HepG2 (cell line): Measurements from ENCODE around the gene SPTBN4. TPM values are rescaled to one million over a fixed set of nuclear protein-coding genes. Genes with fewer than 3 reads are reported as not detected.

Source experiments
- DPF2 ChIP-seq: sonication (generic); formaldehyde crosslinking; IDR thresholded peaks from 2 replicates; pipeline ENCODE4 v1.4.0; 2020; ENCODE audit warnings: mild to moderate bottlenecking, low read depth, missing genetic modification reagents, borderline replicate concordance
- HES4 ChIP-seq: sonication (generic); formaldehyde crosslinking; IDR thresholded peaks from 2 replicates; pipeline ENCODE4 v1.9.0; 2021; ENCODE audit warnings: mild to moderate bottlenecking, missing genetic modification reagents, borderline replicate concordance
- HNF1A ChIP-seq, 2 experiments: sonication (generic) in 1 of 2; formaldehyde crosslinking in 1 of 2; IDR thresholded peaks; 2 replicates each; pipeline versions ENCODE4 v1.4.0 to v1.6.1; 2016 to 2020; ENCODE audit warnings: borderline replicate concordance in 1 of 2, low read depth in 1 of 2, mild to moderate bottlenecking in 1 of 2, missing genetic modification reagents in 1 of 2
- IRF2 ChIP-seq: IDR thresholded peaks from 2 replicates; pipeline ENCODE4 v1.6.1; 2018; ENCODE audit warnings: missing genetic modification reagents, missing compliant biosample characterization
- JUND ChIP-seq: sonication (generic); formaldehyde crosslinking; IDR thresholded peaks from 2 replicates; pipeline ENCODE4 v1.8.0; 2022; ENCODE audit warnings: mild to moderate bottlenecking, missing genetic modification reagents
- PCBP1 ChIP-seq: fragments of 200-400 bp; formaldehyde crosslinking; IDR thresholded peaks from 2 replicates; pipeline ENCODE4 v1.6.1; 2017; ENCODE audit warnings: mild to moderate bottlenecking, low read depth, low read length, borderline replicate concordance
- RARA ChIP-seq: IDR thresholded peaks from 2 replicates; pipeline ENCODE4 v1.6.1; 2016; ENCODE audit warnings: missing genetic modification reagents, missing compliant biosample characterization
- RNF219 ChIP-seq: sonication (generic); formaldehyde crosslinking; IDR thresholded peaks from 2 replicates; pipeline ENCODE4 v1.5.0; 2020; ENCODE audit warnings: mild to moderate bottlenecking, missing genetic modification reagents
- SMYD3 ChIP-seq: sonication (generic); formaldehyde crosslinking; IDR thresholded peaks from 2 replicates; pipeline ENCODE4 v1.8.1; 2023; ENCODE audit warnings: mild to moderate bottlenecking, missing genetic modification reagents
- SPEN ChIP-seq: sonication (generic); formaldehyde crosslinking; IDR thresholded peaks from 2 replicates; pipeline ENCODE4 v1.5.1; 2020; ENCODE audit warnings: low read depth, mild to moderate bottlenecking, missing genetic modification reagents
- THAP8 ChIP-seq: sonication (generic); formaldehyde crosslinking; IDR thresholded peaks from 2 replicates; pipeline ENCODE4 v1.5.1; 2020; ENCODE audit warnings: missing genetic modification reagents, mild to moderate bottlenecking, borderline replicate concordance
- ZNF121 ChIP-seq: sonication (generic); formaldehyde crosslinking; IDR thresholded peaks from 2 replicates; pipeline ENCODE4 v1.5.0; 2020; ENCODE audit warnings: mild to moderate bottlenecking, missing genetic modification reagents
- ZNF589 ChIP-seq: sonication (generic); formaldehyde crosslinking; conservative IDR thresholded peaks from 2 replicates; pipeline ENCODE4 v1.8.0; 2022; ENCODE audit warnings: mild to moderate bottlenecking, moderate library complexity, missing genetic modification reagents
- ZNF7 ChIP-seq: IDR thresholded peaks from 2 replicates; pipeline ENCODE4 v1.6.1; 2016; ENCODE audit warnings: missing biosample characterization, missing genetic modification reagents
- ZNF740 ChIP-seq: sonication (generic); formaldehyde crosslinking; IDR thresholded peaks from 2 replicates; pipeline ENCODE4 v1.4.0; 2020; ENCODE audit warnings: missing genetic modification reagents
- ZNF747 ChIP-seq: sonication (generic); formaldehyde crosslinking; IDR thresholded peaks from 2 replicates; pipeline ENCODE4 v1.8.1; 2023; ENCODE audit warnings: missing genetic modification reagents, mild to moderate bottlenecking, borderline replicate concordance
- ZNF770 ChIP-seq: sonication (generic); formaldehyde crosslinking; IDR thresholded peaks from 2 replicates; pipeline ENCODE4 v1.5.0; 2020; ENCODE audit warnings: mild to moderate bottlenecking, missing genetic modification reagents
- polyA plus RNA-seq, 8 experiments: library from polyadenylated mRNA; depleted of rRNA in 3 of 8; stranded (reverse) in 7 of 8; unstranded in 1 of 8; fragments of >200 nt; fragmentation: Illumina TruSeq in 4 of 8; extraction: Trizol in 4 of 8; gene quantifications; 2 replicates each; pipeline versions ENCODE4 v1.2.1 to v1.2.3, GENCODE V29; 2011 to 2016; ENCODE audit warnings: low read depth in 4 of 8, missing spikeins in 1 of 8, mixed read lengths in 1 of 8; ENCODE audit not compliant: insufficient read depth in 1 of 8
- total RNA-seq, 5 experiments: library from RNA; depleted of rRNA; stranded (reverse); fragments of >200 nt; fragmentation: Illumina TruSeq; extraction: Trizol; gene quantifications; 2 replicates each; pipeline ENCODE4 v1.2.3, GENCODE V29; 2016; ENCODE audit warnings: low read depth in 1 of 5

The SPTBN4 gene
- total and polyA plus RNA-seq, 2 of the 13 experiments (the other 11 are each of a cell fraction or from before 2014, with no cell fraction given), result 0.11 TPM

GRCh38 chr19:40464059-40465024 lies 2.5 kb upstream of the SPTBN4 start (continued):
- no peak for TF ChIP-seq HNF1A (IDR thresholded peaks at IDR 0.05; ENCODE audit: low read depth)
- no peak for TF ChIP-seq HNF1A (CRISPR knock-in tag; IDR thresholded peaks at IDR 0.05; ENCODE audit: borderline replicate concordance)
- TF ChIP-seq ZNF7 (CRISPR knock-in tag), result no peak
- 0 out of 2 replicates have a peak, but pooled peaks have one; percentile 24 for TF ChIP-seq IRF2
- no peak for TF ChIP-seq SPEN (CRISPR knock-in tag)
- peak; percentile 86 for TF ChIP-seq ZNF770 (CRISPR knock-in tag)
- TF ChIP-seq SMYD3 (CRISPR knock-in tag), result no peak
- TF ChIP-seq RNF219 (CRISPR knock-in tag), result no peak
- no peak for TF ChIP-seq JUND (CRISPR knock-in tag)
- no peak for TF ChIP-seq THAP8 (CRISPR knock-in tag)
- TF ChIP-seq PCBP1, result no peak
- no peak for TF ChIP-seq DPF2 (CRISPR knock-in tag)
- TF ChIP-seq ZNF589 (CRISPR knock-in tag), result no peak
- TF ChIP-seq HES4 (CRISPR knock-in tag), result no peak
- no peak for TF ChIP-seq ZNF740 (CRISPR knock-in tag)
- TF ChIP-seq ZNF121 (CRISPR knock-in tag), result peak; percentile 99
- no peak for TF ChIP-seq RARA
- TF ChIP-seq ZNF747 (CRISPR knock-in tag), result 0 out of 2 replicates have a peak, but pooled peaks have one; percentile 40
